Measurements from ENCODE around the gene HIVEP3.

GRCh38 chr1:41894101-41894807, 24.5 kb downstream of the HIVEP3 start:
- TF ChIP-seq CTCF (IDR thresholded peaks at IDR 0.05; ENCODE audit: poor library complexity) = no peak
- TF ChIP-seq EZH2phosphoT487 (IDR thresholded peaks at IDR 0.05; ENCODE audit: low read depth, severe bottlenecking, unreplicated experiment) = no peak
- no peak for TF ChIP-seq EZH2 (IDR thresholded peaks at IDR 0.05; ENCODE audit: borderline replicate concordance)
